Central memory CD4-positive, alpha-beta T cell (primary cell): ENCODE results near the gene TBC1D12.

Source experiments
- DNase-seq: peaks from one replicate; pipeline ENCODE4 v3.0.0; 2022

The TBC1D12 gene

DNA sequence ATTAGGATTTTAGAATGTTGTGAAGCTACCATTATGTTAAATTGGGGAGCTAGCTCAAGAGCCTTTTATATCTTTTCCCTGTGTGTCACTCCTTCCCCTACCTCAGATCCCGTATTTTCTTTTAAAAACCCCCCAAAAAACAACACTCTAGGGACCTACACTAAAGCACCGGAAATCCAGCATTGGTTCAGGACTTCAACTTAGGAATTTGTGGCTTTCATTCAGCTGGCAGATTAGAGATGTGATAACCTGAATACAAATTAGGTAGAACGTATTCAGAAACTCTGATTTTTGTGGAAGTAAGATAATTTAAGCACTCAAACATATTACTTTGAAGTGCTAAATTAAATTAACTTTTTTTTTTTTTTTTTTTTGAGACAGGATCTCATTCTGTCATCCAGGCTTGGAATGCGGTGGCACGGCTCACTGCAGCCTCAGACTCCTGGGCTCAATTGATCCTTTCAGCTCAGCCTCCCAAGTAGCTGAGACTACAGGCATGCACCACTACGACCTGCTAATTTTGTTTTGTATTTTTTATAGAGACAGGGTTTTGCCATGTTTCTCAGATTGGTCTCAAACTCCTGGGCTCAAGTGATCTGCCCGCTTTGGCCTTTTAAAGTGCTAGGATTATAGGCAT, 6.8 kb downstream of the TBC1D12 start:
- DNase-seq = no peak

DNA sequence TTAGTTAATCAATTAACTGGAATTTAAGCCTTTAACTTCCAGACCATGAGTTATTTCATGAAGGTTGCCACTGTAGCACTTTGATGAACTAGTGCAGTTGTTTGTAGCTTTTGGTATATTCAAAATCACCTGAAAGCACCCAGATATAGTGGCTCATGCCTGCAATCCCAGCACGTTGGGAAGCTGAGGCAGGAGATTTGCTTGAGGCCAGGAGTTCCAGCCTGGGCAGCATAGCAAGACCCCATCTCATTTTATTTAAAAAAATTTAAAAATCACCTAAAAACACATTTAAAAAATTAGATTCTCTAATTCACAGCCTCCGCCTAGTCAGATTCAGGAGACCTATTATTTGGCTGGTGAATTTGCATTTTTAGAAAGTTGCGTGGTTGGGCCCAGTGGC, 9.0 kb downstream of the TBC1D12 start:
- DNase-seq = no peak

GRCh38 chr10:94412449-94412848, 10.1 kb downstream of the TBC1D12 start:
- DNase-seq = no peak

- no peak for DNase-seq
Observed at GRCh38 chr10:94413361-94413760, 11.0 kb downstream of the TBC1D12 start.

- no peak for DNase-seq
Observed at GRCh38 chr10:94416896-94417295, 14.6 kb downstream of the TBC1D12 start.

DNA sequence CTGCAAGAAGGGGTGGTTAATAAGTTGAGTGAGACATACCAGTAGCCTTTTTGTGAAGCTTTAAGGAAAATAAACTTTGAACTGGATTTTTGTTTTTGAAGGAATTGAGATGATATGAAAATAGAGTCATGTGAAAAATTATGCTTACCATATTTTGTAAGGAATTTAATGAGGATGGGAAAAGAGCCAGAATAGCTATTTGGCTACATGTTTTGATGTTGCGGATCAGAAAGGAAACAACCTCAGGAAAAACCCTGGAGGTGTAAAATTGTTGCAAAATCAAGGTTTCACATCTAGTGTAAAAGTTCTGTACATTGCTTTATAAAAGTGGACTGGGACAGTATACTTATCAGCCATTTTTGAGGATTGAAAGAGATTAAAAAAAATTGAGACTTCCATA, 15.0 kb downstream of the TBC1D12 start:
- DNase-seq = no peak

DNA sequence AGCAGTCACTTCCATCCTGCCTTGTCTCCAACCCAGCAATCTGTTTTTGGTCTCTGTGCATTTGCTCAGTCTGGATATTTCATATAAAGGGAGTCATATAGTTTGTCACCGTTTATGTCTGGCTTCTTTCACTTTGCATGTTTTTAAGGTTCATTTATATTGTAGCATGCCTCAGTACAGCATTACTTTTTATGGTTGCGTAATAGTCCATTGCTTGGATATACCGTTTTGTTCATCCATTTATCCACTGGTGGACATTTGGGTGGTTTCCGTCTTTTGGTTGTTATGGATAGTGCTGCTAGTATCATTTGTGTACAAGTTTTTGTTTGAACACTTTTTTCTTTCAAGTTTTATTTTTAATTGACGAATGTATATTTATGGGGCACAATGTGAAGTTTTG, 18.2 kb downstream of the TBC1D12 start:
- no peak for DNase-seq

DNA sequence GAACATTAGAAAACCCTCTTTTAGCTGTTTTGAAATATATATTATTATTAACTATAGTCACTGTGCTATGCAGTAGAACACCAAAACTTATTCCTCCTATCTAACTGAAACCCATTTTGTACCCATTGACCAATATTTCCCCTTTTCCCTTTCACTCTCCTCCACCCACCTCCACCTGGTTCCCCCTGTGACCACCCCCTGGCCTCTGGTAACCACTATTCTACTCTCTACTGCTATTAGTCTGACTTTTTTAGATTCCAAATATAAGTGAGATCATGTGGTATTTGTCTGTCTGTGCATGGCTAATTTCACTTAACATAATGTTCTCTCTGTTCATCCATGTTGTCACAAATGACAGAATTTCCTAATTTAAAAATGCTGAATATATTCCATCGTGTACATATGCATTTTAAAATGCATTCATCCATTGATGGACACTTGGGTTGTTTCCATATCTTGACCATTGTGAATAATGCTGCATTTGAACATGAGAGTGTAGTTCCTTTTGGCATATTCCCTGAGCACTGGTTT, 18.7 kb downstream of the TBC1D12 start:
- DNase-seq = no peak

DNA sequence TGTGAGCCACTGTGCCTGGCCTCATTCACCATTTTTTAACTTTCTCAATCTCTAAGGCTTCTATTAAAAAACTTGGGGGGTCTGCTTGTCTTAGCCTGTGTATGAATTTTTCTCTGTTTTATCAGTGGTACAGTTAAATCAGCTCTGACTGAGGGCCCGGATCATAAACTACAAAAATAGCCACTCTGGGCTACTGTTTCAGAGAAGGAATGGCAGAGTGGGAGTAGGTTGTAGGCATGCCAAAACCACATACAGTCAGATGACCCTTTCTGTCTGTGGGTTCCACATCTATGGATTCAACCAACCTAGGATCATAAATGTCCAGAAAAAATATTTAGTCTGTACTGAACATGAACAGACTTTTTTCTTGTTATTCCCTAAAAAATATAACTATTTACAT, 21.3 kb downstream of the TBC1D12 start:
- DNase-seq = no peak

DNA sequence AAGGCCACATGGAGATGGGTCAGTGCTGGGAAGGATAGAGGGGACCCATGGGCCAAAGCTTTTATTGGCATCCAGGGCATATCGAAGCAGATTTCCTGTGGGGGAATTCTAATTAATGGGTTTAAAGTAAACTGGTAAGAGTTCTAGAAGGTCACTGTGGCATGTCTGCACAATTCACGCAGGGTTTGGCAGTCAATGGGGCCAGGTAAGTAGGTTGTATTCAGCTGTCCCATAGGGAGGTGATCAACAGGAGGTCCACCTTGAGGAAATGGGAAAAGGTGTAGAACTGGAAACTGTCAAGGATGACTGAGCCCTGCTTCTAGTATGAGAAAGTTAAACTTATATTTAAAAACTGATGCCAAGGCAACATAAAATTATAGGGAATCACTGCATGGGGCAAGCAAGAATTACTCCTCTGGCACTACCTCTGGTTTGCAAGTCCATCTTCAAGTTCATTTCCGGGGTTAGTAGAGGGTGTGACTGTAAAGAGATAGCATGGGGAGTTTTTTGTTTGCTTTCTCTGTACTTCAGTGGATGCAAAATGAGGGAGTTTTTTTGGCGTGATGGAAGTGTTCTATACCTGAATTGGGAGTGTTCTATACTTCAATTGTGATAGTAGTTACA, 22.5 kb downstream of the TBC1D12 start:
- DNase-seq = no peak

DNA sequence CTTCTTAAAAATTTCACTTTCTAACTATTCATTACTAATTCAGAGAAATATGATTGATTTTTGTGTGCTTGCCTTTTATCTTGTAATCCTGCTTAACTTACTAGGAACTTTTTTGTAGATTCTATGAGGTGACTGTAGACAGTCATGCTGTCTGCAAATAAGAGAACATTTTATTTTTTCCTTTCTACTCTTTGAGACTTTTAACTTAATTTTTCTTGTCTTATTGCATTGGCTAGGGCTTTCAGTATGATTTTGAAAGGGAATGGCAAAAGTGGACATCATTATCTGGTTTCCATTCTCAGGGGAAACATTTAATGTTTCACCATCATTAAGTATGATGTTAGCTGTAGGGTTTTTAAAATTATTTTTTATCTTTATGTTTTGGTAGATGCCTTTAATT, 23.6 kb downstream of the TBC1D12 start:
- DNase-seq = no peak

GRCh38 chr10:94427166-94427565, 24.8 kb downstream of the TBC1D12 start:
- no peak for DNase-seq

- no peak for DNase-seq
Observed at GRCh38 chr10:94428766-94429707, 26.7 kb downstream of the TBC1D12 start.

DNA sequence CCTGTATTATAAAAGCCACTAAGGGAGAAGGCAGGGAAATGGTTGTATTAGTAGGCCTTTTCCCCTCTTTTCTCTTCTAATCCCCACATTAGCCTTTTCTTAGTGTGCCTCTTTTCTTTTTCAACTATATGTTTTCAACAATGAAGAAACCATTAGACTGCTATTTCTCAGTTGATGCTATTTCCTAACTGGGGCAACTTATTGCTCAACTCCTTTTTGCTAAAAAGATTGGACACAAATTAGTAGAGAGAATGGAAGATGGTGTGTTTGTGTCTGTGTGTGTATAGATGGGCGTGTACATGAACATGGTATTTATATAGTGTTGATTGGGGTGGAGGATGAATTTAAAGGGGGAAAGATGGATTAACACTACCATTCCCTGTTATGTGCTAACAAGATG, 28.4 kb downstream of the TBC1D12 start:
- no peak for DNase-seq

DNA sequence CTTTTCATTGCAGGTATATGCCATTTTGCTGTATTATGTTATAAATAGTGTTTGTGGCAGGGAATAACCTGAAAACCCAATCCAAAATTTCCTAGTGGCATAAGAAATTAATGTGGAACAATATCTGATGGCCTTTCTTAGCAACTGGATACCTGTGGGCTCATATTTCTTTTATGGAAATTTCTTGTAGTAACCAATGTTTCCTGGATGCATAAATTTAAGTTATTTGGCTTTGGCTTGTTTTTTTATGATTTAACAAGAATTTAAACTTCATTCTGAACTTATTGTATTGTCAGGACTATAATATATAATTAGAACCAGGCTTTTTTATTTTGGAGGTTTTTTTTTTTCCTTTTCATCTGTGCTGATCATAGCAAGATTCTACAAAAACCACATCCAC, 30.1 kb downstream of the TBC1D12 start:
- DNase-seq = no peak

DNA sequence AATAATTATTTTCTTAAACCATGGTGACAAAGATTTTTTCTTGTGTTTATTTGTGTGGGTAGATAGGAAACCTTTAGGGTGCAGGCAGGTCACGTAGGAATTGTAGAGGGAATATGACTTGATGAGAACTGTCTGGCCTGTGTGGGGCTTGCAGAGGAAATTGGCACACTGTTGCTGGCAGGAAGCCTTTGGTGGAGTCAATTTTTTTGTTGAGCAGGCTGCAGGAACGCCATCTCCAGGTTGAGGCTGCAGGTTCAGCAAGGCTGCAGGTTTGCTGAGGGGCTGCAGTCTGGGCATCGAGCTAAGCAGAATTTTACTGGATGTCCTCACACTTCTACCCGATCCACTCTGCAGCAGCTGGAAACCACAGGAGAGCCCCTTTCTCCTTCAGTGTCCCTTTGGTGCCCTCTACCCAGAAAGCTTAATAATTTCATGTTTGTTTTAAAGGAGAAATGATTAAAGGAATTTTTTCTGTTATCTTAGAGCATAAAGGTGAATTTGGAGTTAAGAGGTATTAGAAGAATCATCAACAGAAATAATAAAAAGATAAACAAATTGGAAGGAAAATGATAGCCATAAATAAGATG, 37.0 kb downstream of the TBC1D12 start:
- no peak for DNase-seq

DNA sequence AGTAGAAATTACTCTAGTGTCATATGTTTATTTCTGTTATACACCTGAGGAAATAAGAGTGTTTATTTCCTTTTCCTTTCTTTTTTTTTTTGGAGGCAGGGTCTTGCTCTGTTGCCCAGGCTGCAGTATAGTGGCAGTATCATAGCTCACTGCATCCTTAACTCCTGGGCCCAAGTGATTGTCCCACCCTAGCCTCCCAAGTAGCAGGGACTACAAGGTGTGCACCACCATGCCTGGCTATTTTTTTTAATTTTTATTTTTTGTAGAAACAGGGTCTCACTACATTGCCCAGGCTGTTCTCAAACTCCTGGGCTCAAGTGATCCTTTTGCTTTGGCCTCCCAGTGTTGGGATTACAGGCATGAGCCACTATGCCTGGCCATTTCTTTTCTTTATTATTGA, 37.8 kb downstream of the TBC1D12 start:
- DNase-seq = no peak

- DNase-seq = no peak
Observed at GRCh38 chr10:94443047-94443446, 40.7 kb downstream of the TBC1D12 start.

- no peak for DNase-seq
Observed at GRCh38 chr10:94443549-94443948, 41.2 kb downstream of the TBC1D12 start.

GRCh38 chr10:94450782-94451181, 48.4 kb downstream of the TBC1D12 start:
- DNase-seq = no peak

GRCh38 chr10:94451883-94452519, 49.7 kb downstream of the TBC1D12 start:
- DNase-seq = no peak

DNA sequence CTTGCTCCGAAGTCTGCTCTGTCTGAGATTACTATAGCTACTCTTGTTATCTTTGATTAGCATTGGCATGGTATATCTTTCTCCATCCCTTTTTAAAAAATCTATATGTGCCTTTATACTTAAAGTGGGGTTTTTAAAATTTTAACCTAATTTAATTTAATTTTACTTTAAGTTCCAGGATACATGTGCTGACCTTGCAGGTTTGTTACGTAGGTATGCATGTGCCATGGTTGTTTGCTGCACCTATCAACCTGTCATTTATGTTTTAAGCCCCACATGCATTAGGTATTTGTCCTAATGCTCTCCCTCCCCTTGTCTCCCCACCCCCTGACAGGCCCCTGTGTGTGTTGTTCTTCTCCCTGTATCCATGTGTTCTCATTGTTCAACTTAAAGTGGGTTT, 54.6 kb downstream of the TBC1D12 start:
- no peak for DNase-seq

DNA sequence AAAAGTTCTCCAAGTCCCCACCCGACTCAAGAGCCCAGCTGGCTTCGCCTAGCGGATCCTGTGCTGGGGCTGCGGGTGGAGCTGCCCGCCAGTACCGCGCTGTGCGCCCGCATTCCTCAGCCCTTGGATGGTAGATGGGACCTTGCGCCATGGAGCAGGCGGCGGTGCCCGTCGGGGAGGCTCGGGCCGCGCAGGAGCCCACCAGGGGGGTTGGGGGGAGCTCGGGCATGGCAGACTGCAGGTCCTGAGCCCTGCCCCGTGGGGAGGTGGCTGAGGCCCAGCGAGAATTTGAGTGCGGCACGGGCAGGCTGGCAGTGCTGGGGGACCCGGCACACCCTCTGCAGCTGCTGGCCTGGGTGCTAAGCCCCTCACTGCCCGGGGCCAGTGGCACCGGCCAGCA, 57.0 kb downstream of the TBC1D12 start:
- DNase-seq = no peak
